Right atrium auricular region (tissue), 2 donors: ENCODE data around the gene PSKH1. TPM values are rescaled to one million over a fixed set of nuclear protein-coding genes. Genes with fewer than 3 reads are reported as not detected.
A peak's percentile ranks its signal among the peaks of the same experiment; 100 is the strongest.

ENCODE experiments used
- DNase-seq: peaks from one replicate; pipeline ENCODE4 v3.0.0-alpha.2; 2019; ENCODE audit warnings: low spot score
- H3K27ac ChIP-seq, 2 donors: fragments of 200-600 bp; sonication (generic); 1 replicate in 1 of 2; 2 replicates in 1 of 2; pipeline ENCODE4 v1.5.1; 2016 to 2019
- H3K27me3 ChIP-seq, 2 donors: fragments of 200-600 bp; sonication (generic); one replicate each; pipeline versions ENCODE4 v1.5.1 to v1.6.0; 2017 to 2019
- H3K36me3 ChIP-seq: fragments of 200-600 bp; sonication (generic); one replicate; pipeline ENCODE4 v1.5.1; 2016
- H3K4me1 ChIP-seq, 2 donors: fragments of 200-600 bp; sonication (generic); one replicate each; pipeline versions ENCODE4 v1.5.1 to v1.6.0; 2017 to 2019
- H3K4me3 ChIP-seq, 2 donors: fragments of 200-600 bp; sonication (generic); 1 replicate in 1 of 2; 2 replicates in 1 of 2; pipeline ENCODE4 v1.5.1; 2017 to 2019; ENCODE audit warnings: mild to moderate bottlenecking in 1 of 2, moderate library complexity in 1 of 2
- H3K9me3 ChIP-seq, 2 donors: fragments of 200-600 bp; sonication (generic); one replicate each; pipeline ENCODE4 v1.5.1; 2019
- CTCF ChIP-seq, 2 donors: fragments of 200-600 bp; sonication (generic); IDR thresholded peaks; one replicate each; pipeline ENCODE4 v1.5.1; 2019; ENCODE audit warnings: antibody characterized with exemption in 2 of 2
- total RNA-seq, 2 donors: library from RNA; depleted of rRNA; stranded (reverse); fragments of >200 nt; gene quantifications; one replicate each; pipeline ENCODE4 v1.1.0, GENCODE V29; 2016

Gene PSKH1
- total RNA-seq, 2 donors from 2014 or later, result 18.4 to 23.2 TPM

DNA sequence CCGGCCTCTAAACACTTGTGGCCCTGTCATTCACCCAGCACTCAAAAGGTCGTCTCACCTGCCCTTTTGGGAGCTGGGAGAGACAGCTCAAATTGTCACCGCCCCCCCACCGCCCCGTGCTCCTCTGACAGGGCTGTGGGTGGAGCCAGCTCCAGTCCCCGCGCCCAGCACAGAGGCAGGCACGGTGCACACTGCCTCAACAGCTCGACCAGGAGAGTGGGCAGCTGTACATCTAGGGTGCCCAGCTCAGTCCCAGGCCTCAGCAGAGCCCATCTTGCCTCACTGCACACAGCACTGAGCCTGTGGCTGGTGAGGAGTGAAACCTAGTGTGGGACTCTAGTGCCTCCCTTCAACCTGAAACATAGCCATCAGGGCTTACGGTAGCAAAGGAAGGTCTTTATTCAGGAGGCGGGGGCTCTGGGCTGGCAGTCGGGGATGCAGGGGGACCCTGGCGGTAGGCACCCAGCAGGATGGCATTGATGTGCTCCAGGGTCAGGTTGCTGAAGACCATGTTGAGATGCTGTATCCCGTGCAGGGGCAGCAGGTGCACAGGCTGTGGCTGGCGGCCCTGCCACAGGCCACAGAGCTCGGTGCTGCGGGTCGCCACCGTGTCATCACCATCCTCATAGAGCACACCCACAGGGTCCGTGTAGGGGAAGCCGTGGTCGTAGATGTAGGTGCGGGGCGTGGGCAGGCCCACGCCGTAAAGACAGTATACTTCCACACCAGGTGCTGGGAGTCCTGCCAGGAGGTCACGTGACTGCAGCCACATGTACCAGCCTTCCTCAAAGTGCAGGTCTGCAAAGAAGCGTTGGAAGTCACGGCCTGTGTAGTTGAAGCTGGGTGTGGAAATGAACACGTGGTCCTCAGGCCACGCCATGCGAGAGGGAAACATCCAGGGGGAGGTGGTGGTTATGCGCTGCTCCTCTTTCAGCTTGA lies 46.7 kb downstream of the PSKH1 start:
- Histone ChIP-seq H3K4me1 (peaks cover 0 to 46% of the 10 kb centered on the region in 2 donors), H3K27ac (no peak overlapping the region)

DNA sequence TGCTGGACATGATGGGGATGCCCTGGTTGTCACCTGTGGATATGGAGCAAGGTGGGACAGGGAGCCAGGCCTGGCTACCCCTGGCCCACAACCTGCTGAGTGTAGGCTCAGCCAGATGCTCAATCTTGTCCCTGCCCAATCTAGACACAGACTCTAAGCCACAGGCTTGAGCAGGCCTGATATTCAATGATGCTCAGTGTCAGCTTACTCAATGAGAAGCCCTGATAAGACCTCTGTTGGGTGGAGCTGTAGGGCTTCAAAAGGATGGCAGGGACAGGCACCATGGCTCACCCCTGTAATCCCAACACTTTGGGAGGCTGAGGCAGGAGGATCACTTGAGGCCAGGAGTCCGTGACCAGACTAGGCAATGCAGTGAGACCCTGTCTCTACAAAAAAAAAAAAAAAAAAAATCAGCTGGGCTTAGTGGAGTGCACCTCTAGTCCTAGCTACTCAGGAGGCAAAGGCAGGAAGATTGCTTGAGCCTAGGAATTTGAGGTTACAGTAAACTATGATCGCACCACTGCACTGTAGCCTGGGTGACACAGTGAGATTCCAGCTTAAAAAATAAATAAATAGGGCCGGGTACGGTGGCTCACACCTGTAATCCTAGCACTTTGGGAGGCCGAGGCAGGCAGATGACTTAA lies 47.5 kb downstream of the PSKH1 start:
- H3K4me3 ChIP-seq, result no peak overlapping the region
- peaks cover 57% of the 10 kb centered on the region for H3K36me3 ChIP-seq
- TF ChIP-seq CTCF (IDR thresholded peaks at IDR 0.05), result no peak
- H3K27me3 ChIP-seq, result no peaks in the 10 kb centered on the region
- no peak for DNase-seq
- no peak overlapping the region for H3K27ac ChIP-seq
- H3K4me1 ChIP-seq, result peaks cover 0 to 46% of the 10 kb centered on the region in 2 donors
- no peaks in the 10 kb centered on the region for H3K9me3 ChIP-seq

More for the DNA sequence above, 46.7 kb downstream of the PSKH1 start:
- Histone ChIP-seq H3K27me3 (no peaks in the 10 kb centered on the region), H3K9me3 (no peaks in the 10 kb centered on the region), H3K36me3 (peaks cover 49% of the 10 kb centered on the region), H3K4me3 (no peak overlapping the region)
- no peak for TF ChIP-seq CTCF (IDR thresholded peaks at IDR 0.05)
- no peak for DNase-seq

DNA sequence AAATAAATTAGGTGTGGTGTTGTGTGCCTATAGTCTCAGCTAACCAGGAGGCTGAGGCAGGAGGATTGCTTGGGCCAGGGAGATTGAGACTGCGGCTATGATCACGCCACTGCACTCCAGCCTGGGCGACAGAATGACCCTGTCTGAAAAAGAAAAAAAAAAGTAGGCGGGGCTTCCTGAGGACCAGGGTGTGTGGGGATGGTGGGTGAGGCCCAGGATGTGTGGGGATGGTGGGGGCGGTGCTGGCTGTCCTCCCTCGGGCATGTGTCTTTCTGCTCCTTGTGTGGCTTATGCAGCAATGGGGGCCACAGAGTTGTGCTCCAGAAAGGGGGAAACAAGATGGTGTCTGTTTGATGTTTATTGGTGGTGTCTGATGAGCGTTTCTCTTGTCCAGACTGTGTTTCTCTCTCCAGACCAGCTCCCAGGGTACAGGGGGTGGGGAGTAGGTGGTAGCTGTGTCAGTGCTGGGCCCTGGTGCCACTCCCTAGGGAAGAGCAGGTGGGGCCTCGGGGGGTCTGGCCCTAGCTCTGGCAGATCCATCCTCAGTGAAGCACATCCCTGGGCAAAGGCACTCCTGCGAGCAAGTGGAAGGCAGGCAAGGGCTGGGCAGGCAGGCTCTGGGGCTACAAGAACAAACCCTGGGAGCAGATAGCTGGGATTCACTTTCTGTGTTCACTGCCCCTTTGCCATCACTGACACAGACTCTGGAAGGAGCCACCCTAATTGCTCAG lies 48.6 kb downstream of the PSKH1 start:
- Histone ChIP-seq H3K27ac (peak overlapping the region in 1 of 2 donors; percentile 16), H3K4me3 (no peak overlapping the region), H3K9me3 (no peaks in the 10 kb centered on the region), H3K27me3 (no peaks in the 10 kb centered on the region), H3K4me1 (peaks cover 0 to 56% of the 10 kb centered on the region in 2 donors), H3K36me3 (peaks cover 67% of the 10 kb centered on the region)
- DNase-seq, result no peak
- no peak for TF ChIP-seq CTCF (IDR thresholded peaks at IDR 0.05)

DNA sequence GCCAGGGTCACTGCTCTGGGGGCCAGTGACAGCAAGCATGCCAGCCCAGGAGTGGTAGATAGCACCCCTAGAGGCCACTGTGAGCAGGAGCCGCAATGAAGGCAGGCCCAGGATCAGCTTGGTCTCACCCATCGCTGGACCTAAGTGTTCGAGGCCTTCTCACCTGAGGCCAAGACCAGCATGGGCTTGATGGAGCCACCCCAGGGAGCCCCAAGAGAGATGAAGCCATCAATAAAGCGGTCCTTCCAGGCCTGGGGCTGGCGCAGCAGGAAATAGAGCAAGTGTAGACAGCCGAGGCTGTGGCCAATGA lies 49.1 kb downstream of the PSKH1 start:
- Histone ChIP-seq H3K4me3 (no peak overlapping the region), H3K4me1 (peaks cover 0 to 58% of the 10 kb centered on the region in 2 donors), H3K27ac (peak overlapping the region in 1 of 2 donors; percentile 16)

More for the DNA sequence above, 49.1 kb downstream of the PSKH1 start:
- TF ChIP-seq CTCF (IDR thresholded peaks at IDR 0.05), result peak; percentile 45 to 68
- peaks cover 73% of the 10 kb centered on the region for H3K36me3 ChIP-seq
- no peaks in the 10 kb centered on the region for H3K9me3 ChIP-seq
- H3K27me3 ChIP-seq, result no peaks in the 10 kb centered on the region
- DNase-seq, result no peak
